NB4 (cell line): ENCODE results near the gene TMEM101.

ENCODE experiments used
- TF ChIP-seq, protein P1 (sequence below): IDR thresholded peaks from 2 replicates; pipeline ENCODE4 v1.6.1; 2011; ENCODE audit warnings: low read depth, low read length
- TF ChIP-seq, protein P2 (sequence below): IDR thresholded peaks from one replicate; pipeline ENCODE4 v1.5.1; 2012; ENCODE audit warnings: low read depth, low read length

DNA sequence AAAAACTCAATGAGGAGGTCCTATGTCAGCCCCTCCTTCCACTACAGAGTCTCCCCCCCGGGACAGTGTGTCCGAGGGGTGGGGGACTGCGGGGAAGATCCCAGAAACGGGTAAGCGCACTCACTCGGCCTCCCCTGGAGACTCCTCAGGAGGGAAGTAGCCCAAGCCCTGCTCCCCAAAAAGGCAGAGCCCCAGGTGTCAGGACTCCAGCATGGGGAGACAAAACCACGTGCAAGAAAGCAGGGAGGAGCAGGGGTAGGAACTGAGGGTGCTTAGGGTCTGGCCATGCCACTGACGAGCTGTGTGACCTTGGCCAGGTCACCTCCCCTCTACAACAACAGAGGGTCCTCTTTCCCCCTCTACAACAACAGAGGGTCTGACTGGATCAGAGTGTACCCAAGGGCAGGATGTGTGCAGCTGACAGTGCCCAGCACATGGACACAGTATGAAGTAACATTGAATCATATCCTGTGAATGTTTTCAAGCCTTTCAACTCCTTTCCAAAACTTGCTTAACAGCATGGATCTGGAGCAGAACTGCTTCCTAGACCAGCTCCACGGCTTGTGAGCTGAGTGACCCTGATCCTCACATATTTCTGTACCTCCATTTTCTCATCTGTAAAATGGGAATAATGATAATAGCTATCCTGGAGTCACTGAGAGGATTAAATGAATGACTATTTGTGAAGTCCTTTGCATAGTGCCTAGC is 12.5 kb downstream of the TMEM101 start:
- TF ChIP-seq, protein P1, sequence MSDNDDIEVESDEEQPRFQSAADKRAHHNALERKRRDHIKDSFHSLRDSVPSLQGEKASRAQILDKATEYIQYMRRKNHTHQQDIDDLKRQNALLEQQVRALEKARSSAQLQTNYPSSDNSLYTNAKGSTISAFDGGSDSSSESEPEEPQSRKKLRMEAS = no peak
- TF ChIP-seq, protein P2, sequence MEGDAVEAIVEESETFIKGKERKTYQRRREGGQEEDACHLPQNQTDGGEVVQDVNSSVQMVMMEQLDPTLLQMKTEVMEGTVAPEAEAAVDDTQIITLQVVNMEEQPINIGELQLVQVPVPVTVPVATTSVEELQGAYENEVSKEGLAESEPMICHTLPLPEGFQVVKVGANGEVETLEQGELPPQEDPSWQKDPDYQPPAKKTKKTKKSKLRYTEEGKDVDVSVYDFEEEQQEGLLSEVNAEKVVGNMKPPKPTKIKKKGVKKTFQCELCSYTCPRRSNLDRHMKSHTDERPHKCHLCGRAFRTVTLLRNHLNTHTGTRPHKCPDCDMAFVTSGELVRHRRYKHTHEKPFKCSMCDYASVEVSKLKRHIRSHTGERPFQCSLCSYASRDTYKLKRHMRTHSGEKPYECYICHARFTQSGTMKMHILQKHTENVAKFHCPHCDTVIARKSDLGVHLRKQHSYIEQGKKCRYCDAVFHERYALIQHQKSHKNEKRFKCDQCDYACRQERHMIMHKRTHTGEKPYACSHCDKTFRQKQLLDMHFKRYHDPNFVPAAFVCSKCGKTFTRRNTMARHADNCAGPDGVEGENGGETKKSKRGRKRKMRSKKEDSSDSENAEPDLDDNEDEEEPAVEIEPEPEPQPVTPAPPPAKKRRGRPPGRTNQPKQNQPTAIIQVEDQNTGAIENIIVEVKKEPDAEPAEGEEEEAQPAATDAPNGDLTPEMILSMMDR = no peak
